HFFc6 (cell line): ENCODE measurements around the gene NME4. TPM values are rescaled to one million over a fixed set of nuclear protein-coding genes. Genes with fewer than 3 reads are reported as not detected.

ENCODE experiments used
- DNase-seq: peaks from one replicate; pipeline ENCODE4 v3.0.0-alpha.2; 2018
- H3K27ac Mint-ChIP-seq: 2 replicates; pipeline ENCODE4 v1.8.0; 2020; ENCODE audit warnings: mild to moderate bottlenecking, mixed read lengths
- H3K27me3 Mint-ChIP-seq: 2 replicates; pipeline ENCODE4 v1.8.0; 2021; ENCODE audit warnings: mild to moderate bottlenecking, moderate library complexity, mixed read lengths; ENCODE audit not compliant: insufficient read depth
- H3K36me3 Mint-ChIP-seq: 2 replicates; pipeline ENCODE4 v1.8.0; 2021; ENCODE audit warnings: low read depth, mixed read lengths
- H3K4me1 Mint-ChIP-seq: 2 replicates; pipeline ENCODE4 v1.8.0; 2020; ENCODE audit warnings: low read depth, mixed read lengths
- H3K4me3 Mint-ChIP-seq: 2 replicates; pipeline ENCODE4 v1.8.0; 2020; ENCODE audit warnings: mild to moderate bottlenecking, moderate library complexity, mixed read lengths
- H3K9me3 Mint-ChIP-seq: 2 replicates; pipeline ENCODE4 v1.8.0; 2020; ENCODE audit warnings: mild to moderate bottlenecking, mixed read lengths
- CTCF ChIP-seq: fragments of 200-600 bp; sonication (generic); IDR thresholded peaks from 2 replicates; pipeline ENCODE4 v1.5.0; 2021; ENCODE audit warnings: antibody characterized with exemption, mild to moderate bottlenecking
- total RNA-seq, 6 experiments: library from RNA; stranded (reverse); fragmentation: NEBNext Ultra II Directional; extraction: Animal tissue kit (Norgen Biotek cat#: 25700); gene quantifications; 2 replicates in 1 of 6; 3 replicates in 5 of 6; pipeline ENCODE4 v1.2.3, GENCODE V29; 2021

Gene NME4
- total RNA-seq, 6 experiments from 2014 or later: 153 to 276 (median 158) TPM

- Mint-ChIP-seq H3K27ac (peak overlapping the region; percentile 96), H3K4me1 (peaks cover 38% of the 10 kb centered on the region), H3K36me3 (no peaks in the 10 kb centered on the region), H3K4me3 (peak overlapping the region; percentile 84), H3K9me3 (no peaks in the 10 kb centered on the region), H3K27me3 (0 out of 2 replicates have a peak, but pooled peaks cover 2% of the 10 kb centered on the region)
- DNase-seq: peak; percentile 98
- TF ChIP-seq CTCF: no peak
These were observed 27.1 kb downstream of the NME4 start for GRCh38 chr16:424033-424622.

GRCh38 chr16:424623-425081, 27.7 kb downstream of the NME4 start:
- Mint-ChIP-seq H3K4me3 (peak overlapping the region; percentile 84), H3K9me3 (no peaks in the 10 kb centered on the region), H3K27me3 (0 out of 2 replicates have a peak, but pooled peaks cover under 1% of the 10 kb centered on the region), H3K4me1 (peaks cover 38% of the 10 kb centered on the region), H3K27ac (peak overlapping the region; percentile 96), H3K36me3 (no peaks in the 10 kb centered on the region)
- peak; percentile 23 for DNase-seq
- TF ChIP-seq CTCF: no peak

GRCh38 chr16:425082-425718, 28.2 kb downstream of the NME4 start, which contains the start of gene RAB11FIP3:
TSS of gene RAB11FIP3 (plus strand) at chr16:425649. CDS start at chr16:426007, 358 bp downstream.
- peak; percentile 26 for DNase-seq
- TF ChIP-seq CTCF: peak; percentile 56
- peaks cover 38% of the 10 kb centered on the region for H3K4me1 Mint-ChIP-seq
- H3K4me3 Mint-ChIP-seq: peak within 1 kb of the TSS; percentile 87
- no peaks in the 10 kb centered on the region for H3K27me3 Mint-ChIP-seq
- no peaks in the 10 kb centered on the region for H3K36me3 Mint-ChIP-seq
- H3K27ac Mint-ChIP-seq: peak within 1 kb of the TSS; percentile 96
- no peaks in the 10 kb centered on the region for H3K9me3 Mint-ChIP-seq

- Mint-ChIP-seq H3K9me3 (no peaks in the 10 kb centered on the region), H3K4me1 (peaks cover 38% of the 10 kb centered on the region), H3K27me3 (no peaks in the 10 kb centered on the region), H3K36me3 (no peaks in the 10 kb centered on the region), H3K27ac (no peak overlapping the region), H3K4me3 (peak overlapping the region; percentile 84; the same call in 1 of the 2 replicates)
- TF ChIP-seq CTCF: no peak
- no peak for DNase-seq
These were observed 28.7 kb downstream of the NME4 start for GRCh38 chr16:425740-426114.

- Mint-ChIP-seq H3K9me3 (no peaks in the 10 kb centered on the region), H3K4me1 (peaks cover 38% of the 10 kb centered on the region), H3K27ac (peak overlapping the region; percentile 18), H3K27me3 (no peaks in the 10 kb centered on the region), H3K36me3 (no peaks in the 10 kb centered on the region), H3K4me3 (peak overlapping the region; percentile 87)
- TF ChIP-seq CTCF: no peak
- no peak for DNase-seq
These were observed 29.3 kb downstream of the NME4 start for GRCh38 chr16:426115-426905.
